Activated CD8-positive, alpha-beta memory T cell treated with anti-CD3 and anti-CD28 coated beads, Interleukin-2, amount 50 U/mL, for 4 hours (primary cell): Measurements from ENCODE around the gene GATA1.
"Not testable (repeated sequence)": the region's sequence is repeated elsewhere in the genome, so short reads cannot be mapped to it uniquely, and the experiment has no call there.

ENCODE experiments used
- DNase-seq: peaks from one replicate; pipeline ENCODE4 v3.0.0-alpha.2; 2020

GATA1 gene

DNA sequence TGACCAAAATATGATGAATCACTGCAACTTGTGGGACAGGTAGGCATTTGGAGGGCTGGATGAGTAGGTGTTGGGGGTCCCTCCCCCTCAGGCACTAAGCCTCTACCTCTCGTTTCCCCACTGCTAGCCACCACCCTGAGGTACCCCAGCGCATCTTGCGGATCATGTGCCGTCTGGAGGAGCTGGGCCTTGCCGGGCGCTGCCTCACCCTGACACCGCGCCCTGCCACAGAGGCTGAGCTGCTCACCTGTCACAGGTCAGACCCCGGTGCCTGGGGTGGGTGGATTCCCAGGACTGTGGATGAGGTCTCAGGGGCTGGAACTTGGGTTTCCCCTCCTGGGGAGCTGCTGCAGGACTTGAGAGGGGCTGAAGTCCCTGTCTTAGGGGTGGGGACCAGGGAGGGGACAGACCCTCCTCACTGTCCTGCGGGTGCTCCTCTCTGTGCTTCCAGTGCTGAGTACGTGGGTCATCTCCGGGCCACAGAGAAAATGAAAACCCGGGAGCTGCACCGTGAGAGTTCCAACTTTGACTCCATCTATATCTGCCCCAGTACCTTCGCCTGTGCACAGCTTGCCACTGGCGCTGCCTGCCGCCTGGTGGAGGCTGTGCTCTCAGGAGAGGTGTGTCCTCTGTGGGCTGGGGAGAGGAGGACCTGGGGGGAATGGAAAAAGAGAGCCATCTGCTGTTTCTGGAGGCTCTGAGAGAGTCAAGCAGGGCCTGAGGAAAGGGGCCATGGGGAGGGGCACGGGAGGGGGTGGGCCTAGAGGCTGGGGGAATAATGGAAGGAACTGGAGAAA, 29.8 kb downstream of the GATA1 start:
- DNase-seq = no peak

DNA sequence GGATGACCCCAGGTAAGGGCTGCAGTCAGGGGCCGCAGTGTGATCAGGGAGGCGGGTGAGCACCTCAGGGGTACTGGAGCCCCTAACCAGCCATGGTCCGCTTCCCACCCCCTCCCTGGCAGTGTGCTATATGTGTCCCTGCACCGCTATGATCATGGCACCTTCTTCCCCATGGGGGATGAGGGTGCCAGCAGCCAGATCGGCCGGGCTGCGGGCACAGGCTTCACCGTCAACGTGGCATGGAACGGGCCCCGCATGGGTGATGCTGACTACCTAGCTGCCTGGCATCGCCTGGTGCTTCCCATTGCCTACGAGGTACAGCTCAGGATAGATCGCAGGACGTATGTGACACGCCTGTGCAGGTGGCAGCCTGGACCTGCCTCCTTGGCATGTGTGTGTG, 31.7 kb downstream of the GATA1 start:
- DNase-seq = no peak

DNA sequence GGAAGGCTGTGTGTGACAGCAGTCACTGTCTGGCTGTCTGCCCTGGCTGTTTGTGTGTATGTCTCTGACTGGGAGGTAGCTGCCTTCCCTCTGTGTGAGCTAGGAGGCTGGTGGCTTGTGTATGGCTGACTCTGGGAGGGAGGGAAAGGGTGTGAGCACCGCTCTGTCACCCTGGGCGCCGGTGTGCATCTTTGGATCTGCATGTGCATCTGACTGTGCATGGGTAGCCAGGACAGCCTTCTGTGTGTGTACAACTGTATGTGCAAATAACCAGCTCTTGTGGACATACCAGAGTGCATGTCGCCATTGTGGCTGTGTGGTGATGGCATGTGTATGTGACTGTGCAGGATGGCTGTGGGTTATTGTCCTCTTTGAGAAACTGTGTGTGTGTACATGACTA, 32.5 kb downstream of the GATA1 start:
- no peak for DNase-seq

DNA sequence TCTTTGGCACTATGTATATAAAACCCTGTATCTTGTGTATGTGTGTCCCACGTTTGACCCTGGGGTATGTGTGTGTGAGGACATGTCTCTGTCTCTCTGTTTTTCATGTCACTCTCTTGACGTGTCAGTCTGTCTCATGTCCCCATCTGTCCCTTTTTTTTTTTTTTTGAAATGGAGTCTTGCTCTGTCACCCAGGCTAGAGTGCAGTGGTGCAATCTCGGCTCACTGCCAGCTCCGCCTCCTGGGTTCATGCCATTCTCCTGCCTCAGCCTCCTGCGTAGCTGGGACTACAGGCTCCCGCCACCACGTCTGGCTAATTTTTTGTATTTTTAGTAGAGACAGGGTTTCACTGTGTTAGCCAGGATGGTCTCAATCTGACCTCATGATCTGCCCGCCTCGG, 33.0 kb downstream of the GATA1 start:
- DNase-seq = not testable (repeated sequence)

DNA sequence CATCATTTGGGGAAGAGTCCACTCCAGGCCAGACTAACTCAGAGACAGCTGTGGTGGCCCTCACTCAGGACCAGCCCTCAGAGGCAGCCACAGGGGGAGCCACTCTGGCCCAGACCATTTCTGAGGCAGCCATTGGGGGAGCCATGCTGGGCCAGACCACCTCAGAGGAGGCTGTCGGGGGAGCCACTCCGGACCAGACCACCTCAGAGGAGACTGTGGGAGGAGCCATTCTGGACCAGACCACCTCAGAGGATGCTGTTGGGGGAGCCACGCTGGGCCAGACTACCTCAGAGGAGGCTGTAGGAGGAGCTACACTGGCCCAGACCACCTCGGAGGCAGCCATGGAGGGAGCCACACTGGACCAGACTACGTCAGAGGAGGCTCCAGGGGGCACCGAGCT, 36.7 kb downstream of the GATA1 start:
- DNase-seq = no peak

DNA sequence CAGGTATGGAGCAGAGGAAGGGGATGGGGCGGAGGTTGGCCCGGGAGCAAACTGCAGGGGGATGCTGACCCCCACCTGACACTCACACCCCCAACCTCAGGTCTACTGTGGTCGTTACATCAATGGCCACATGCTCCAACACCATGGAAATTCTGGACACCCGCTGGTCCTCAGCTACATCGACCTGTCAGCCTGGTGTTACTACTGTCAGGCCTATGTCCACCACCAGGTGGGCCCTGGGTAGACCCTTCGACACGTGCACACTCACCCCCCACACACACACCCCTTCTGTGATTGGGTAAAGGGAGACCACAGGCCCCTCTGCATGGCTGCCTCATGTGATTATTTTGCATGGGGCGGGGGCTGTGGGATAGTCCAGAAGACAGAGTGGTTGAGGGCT, 37.7 kb downstream of the GATA1 start:
- no peak for DNase-seq

DNA sequence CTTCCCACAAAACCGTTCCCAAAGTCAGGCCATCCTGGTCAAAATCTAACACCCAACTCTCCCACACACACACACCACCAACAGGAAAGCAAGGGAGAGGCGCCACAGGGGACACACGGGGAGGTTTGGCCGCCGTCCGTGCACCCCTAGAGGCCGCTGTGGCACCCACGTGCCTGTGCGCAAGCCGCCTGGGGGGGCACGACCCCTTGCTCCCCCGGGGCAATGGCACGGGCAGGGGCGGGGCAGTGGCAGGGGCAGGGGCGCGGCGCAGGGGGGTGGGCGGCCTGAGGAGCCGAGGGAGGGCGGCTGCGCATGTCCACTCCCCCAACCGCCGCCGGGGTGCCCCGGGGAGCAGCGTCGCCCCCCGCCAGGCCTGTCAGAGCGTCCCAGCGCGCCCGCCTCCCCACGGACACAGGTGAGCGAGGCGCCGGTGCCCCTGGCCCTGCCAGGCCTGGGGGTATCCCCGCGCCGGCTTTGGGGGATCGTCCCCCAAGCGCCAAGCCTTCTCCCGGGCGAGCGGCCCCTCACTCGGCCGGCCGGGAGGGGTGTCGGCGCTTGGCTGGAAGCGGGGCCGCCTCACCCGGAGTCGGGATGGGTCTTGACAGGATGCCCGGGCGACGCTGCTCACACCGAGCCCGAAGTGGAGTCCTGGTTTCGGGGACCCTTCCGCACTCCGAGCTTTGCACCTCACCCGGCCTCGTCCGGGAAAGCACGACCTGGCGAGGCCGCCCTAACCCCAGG, 39.9 kb downstream of the GATA1 start, which contains the start of gene ERAS:
TSS of gene ERAS (plus strand) at position 379 of the 741 bp plus-strand sequence. CDS start 2,611 bp downstream, outside the sequence.
- DNase-seq = no peak

DNA sequence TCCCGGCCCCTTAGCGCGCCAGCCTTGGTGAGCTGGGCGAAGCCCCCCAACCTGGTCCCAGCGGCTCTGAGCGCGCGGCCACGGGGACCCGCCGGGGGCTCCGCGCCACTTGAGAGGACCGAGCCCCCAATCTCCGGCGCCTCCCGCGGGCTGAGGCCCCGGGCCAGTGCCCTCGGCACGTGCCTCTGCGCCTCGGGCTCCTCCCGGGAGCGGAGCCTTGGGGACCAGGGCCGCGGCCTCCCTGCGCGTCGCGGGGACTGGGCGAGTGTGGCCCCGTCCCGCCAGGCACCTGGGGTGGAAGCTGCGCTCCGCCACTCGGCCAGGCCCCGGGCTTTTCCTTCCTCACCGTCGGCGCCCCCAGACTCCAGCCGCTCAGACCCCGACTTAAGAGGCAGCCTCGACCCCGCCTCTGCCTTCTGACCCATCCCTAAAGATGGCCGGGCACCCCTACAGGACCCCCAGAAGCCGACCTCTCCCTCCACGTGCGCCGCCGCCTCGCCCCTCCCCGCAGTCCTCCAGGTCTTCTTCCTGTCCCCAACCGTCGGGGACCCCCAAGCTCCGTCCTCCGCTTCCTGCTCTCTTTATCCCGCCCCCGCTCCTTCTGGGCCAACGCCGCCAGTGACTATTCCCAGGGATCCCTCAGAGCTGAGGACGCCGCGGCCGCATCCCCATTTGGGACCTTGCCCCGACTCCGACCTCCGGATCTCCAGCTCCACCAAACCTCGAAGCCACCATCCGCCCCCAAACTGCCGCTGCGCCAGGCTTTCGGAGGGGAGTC, 40.7 kb downstream of the GATA1 start:
- DNase-seq = no peak

DNA sequence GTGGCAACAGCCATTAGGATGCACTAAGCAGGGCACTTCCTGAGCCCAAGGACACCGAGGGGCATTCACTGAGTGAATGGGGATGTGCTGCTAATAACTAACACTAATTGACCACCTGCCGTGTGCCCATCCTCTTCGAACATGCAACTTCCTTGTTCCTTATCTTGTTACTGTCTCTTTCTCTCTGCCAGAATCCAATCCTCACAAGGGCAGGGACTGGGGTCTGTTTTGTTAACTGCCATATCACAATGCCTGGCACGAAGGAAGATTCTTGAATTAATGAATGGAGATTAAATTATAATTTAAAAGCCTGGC, 41.2 kb downstream of the GATA1 start:
- DNase-seq = no peak

DNA sequence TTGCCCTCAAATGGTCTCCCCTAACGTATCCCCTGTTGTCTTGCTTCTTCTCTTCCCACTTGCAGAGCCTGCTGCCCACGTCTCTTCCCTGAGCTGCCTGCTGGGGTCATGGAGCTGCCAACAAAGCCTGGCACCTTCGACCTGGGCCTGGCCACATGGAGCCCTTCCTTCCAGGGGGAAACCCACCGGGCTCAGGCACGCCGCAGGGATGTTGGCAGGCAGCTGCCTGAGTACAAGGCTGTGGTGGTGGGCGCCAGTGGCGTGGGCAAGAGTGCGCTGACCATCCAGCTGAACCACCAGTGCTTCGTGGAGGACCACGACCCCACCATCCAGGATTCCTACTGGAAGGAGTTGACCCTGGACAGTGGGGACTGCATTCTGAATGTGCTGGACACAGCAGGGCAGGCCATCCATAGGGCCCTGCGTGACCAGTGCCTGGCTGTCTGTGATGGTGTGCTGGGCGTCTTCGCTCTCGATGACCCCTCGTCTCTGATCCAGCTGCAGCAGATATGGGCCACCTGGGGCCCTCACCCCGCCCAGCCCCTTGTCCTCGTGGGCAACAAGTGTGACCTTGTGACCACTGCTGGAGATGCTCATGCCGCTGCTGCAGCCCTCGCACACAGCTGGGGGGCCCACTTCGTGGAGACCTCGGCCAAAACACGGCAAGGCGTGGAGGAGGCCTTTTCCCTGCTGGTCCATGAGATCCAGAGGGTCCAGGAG, 42.8 kb downstream of the GATA1 start:
- DNase-seq = no peak

DNA sequence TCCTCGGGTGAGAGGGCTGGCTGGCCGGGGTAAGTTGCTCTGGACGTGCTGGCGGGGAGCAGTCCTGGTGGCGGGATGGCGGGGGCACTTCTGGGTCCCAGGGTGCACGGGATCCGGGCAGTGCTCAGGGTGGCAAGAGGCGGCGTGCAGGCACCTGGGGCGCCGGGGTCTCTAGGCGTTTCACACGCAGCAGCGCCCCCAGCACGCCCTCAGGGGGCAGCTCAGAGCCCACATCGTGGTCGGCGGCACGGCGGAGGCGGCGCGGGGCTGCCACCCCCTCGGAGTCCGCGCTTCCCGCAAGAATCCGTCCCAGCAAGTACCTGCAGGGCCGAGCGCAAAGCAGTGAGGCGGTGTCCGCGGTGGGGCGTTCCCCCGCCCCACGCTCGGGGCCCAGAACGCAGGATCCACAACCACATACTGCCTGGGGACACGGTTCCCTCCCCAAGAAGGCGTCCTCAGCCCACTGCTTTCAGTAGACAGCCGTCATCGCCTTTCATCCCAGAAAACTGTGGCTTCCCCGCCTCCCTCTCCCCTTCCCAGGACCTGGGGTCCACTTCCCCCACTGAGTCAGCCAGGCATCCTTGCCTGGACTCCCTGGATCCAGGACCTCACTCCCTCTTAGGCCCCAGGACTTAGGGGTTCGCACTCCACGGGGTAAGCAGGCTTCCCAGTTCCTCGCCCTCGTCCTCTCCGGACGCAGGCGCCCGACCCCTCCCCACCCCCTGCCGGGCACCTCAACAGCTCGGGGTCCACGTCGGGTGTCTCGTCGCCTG, 44.9 kb downstream of the GATA1 start:
- no peak for DNase-seq

DNA sequence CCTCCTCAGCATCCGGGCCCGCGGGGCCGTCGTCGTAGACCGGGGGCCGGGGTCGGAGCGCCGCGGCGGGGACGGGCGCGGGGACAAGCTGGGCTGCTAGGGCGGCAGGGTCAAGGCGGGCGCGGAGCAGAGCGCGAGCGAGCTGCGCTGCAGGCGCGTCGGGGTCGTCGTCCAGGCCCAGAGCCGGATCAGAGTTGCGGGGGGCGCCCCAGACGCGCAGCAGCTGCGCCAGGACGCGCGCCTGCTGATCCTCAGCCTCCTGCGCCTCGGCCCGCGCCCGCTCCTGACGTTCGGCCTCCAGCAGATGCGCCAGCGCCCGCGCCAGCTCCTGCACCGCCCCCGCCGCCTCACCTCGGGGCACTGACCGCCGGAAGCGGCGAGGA, 45.5 kb downstream of the GATA1 start:
- DNase-seq = no peak

DNA sequence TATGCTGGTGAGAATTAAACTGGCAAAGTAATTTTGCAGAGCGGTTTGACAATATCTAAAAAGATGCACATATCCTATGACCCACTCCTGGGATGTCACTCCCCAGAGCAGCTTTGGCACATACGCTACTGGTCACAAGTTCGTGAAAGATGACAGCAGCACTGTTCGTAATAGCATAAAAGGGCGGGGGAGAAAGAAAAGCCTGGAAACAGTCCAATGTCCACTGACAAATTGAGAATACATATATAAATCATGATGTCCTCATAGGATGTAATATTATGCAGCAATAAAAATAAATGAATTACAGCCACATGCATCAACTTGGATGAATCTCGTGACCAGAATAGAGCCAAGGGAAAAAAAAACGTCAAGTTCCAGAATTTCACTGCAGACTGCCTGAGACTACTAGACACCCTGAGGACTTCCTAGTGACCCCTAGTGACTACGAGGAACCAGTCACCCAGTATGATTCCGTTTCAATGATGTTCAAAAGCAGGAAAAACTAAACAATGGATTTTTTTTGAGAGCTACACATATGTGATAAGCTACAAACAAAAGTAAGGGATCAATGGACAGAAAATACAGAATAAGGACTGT, 47.2 kb downstream of the GATA1 start:
- no peak for DNase-seq

DNA sequence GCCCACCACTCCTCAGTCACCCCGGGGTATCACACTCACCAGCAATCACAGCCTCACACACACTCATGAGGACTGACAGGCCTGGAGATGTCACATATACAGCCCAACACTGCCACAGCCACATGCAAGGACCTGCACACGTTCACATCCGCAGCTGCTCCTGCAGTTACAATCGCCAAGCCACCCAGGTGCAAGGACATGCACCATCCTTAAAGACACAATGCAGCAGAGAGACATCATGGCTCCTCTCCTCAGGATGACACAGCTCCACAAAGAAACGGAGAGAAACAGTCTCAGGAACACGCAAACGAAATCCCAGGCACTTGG, 48.0 kb downstream of the GATA1 start:
- no peak for DNase-seq

DNA sequence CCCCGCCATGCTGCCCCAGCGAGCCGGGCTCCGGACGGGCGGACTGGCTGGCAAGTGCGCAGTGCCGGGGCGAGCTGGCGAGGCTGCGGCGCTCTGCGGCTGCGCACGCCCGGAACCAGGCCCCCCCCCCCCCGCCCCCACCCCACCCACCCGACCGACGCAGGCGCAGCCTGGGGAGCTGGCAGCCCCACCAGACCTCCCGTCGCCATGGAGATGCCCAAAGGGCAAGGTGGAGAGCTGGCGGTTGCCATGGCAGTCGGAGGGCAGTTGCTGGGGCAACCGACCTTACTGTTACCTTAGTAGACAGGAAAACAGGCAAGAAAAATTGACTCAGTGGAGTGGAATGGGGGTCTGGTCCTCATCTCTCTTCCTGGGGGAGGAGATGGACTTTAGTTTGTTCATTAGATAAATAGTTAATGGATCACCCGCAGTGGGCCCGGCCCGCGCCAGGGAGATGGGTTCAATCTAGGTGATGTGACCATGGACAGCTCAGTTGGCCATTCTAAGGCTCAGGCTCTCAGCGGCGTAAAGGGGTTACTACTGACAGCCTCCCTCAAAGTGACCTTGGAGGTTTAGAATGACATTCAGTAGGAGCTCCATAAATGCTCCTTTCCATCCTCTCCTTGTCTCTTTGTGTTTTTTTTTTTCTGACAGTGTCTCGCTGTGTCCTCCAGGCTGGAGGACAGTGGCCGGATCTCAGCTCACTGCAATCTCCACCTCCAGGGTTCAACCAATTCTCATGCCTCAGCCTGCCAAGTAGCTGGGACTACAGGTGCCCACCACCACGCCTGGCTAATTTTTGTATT, 49.3 kb downstream of the GATA1 start, which contains the start of gene PCSK1N:
TSS of gene PCSK1N (minus strand) at position 87 of the 806 bp plus-strand sequence. CDS start at position 9, 78 bp downstream.
- DNase-seq = peak; percentile 64

DNA sequence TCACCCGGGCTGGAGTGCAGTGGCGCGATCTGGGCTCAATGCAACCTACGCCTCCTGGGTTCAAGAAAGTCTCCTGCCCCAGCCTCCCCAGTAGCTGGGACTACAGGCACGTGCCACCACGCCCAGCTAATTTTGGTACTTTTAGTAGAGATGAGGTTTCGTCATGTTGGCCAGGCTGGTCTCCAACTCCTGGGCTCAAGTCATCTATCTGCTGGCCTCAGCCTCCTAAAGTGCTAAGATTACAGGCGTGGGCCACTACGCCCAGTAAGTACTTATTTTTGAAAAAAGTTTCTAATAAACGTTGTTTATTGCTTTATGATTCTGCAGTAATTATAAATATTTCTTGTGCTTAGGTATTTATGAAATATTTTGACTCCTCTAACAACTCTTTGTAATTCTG, 53.3 kb downstream of the GATA1 start:
- no peak for DNase-seq
